DOHH2 (cell line): ENCODE data around the gene MLIP.

Source experiments
- H3F3A ChIP-seq: fragments of 200-600 bp; sonication (generic), shearing (Covaris generic); 2 replicates; pipeline ENCODE4 v1.6.0; 2016; ENCODE audit warnings: antibody characterized with exemption, mild to moderate bottlenecking; ENCODE audit not compliant: control insufficient read depth, insufficient read depth
- H3K27ac ChIP-seq: fragments of 200-600 bp; sonication (generic); 2 replicates; pipeline ENCODE4 v1.5.1; 2014; ENCODE audit warnings: low read depth, mild to moderate bottlenecking, low read length, moderate library complexity
- H3K27me3 ChIP-seq: fragments of 200-600 bp; sonication (generic); 2 replicates; pipeline ENCODE4 v1.6.1; 2014; ENCODE audit warnings: mild to moderate bottlenecking, low read length, mixed read lengths; ENCODE audit not compliant: control insufficient read depth
- H3K36me3 ChIP-seq: fragments of 200-600 bp; sonication (generic); 2 replicates; pipeline ENCODE4 v1.6.1; 2014; ENCODE audit warnings: mild to moderate bottlenecking, low read length, moderate library complexity, mixed read lengths; ENCODE audit not compliant: control insufficient read depth
- H3K4me1 ChIP-seq: fragments of 200-600 bp; sonication (generic); 2 replicates; pipeline ENCODE4 v1.6.1; 2014; ENCODE audit warnings: mild to moderate bottlenecking, low read length, mixed read lengths; ENCODE audit not compliant: control insufficient read depth
- H3K4me2 ChIP-seq: fragments of 200-600 bp; sonication (generic); 2 replicates; pipeline ENCODE4 v1.6.0; 2014; ENCODE audit warnings: mild to moderate bottlenecking, low read length, moderate library complexity
- H3K4me3 ChIP-seq: fragments of 200-600 bp; sonication (generic); 2 replicates; pipeline ENCODE4 v1.5.1; 2014; ENCODE audit warnings: mild to moderate bottlenecking, low read length, mixed read lengths
- H3K79me2 ChIP-seq: fragments of 200-600 bp; sonication (generic); 2 replicates; pipeline ENCODE4 v1.6.1; 2014; ENCODE audit warnings: mild to moderate bottlenecking, low read length, mixed read lengths; ENCODE audit not compliant: control insufficient read depth
- H3K9me2 ChIP-seq: fragments of 200-600 bp; sonication (generic); replicated peaks from 2 replicates; pipeline ENCODE4 v1.6.1; 2014; ENCODE audit warnings: mild to moderate bottlenecking, low read length, mixed read lengths; ENCODE audit not compliant: control insufficient read depth
- H3K9me3 ChIP-seq: fragments of 200-600 bp; sonication (generic); 2 replicates; pipeline ENCODE4 v1.6.1; 2014; ENCODE audit warnings: antibody characterized with exemption, low read length, mixed read lengths; ENCODE audit not compliant: control insufficient read depth, insufficient read depth
- H4K20me1 ChIP-seq: fragments of 200-600 bp; sonication (generic); 2 replicates; pipeline ENCODE4 v1.6.0; 2014; ENCODE audit warnings: low read depth, mild to moderate bottlenecking, antibody characterized with exemption, low read length, moderate library complexity; ENCODE audit not compliant: control insufficient read depth, insufficient read depth
- CTCF ChIP-seq: fragments of 200-600 bp; sonication (generic); IDR thresholded peaks from one replicate; pipeline ENCODE4 v1.5.1; 2014; ENCODE audit warnings: antibody characterized with exemption, mild to moderate bottlenecking, low read depth, low read length; ENCODE audit not compliant: poor library complexity, severe bottlenecking
- EZH2phosphoT487 ChIP-seq: fragments of 200-600 bp; sonication (generic); IDR thresholded peaks from 2 replicates; pipeline ENCODE4 v1.6.1; 2017; ENCODE audit warnings: borderline replicate concordance, mild to moderate bottlenecking, antibody characterized with exemption, low read length, moderate library complexity, mixed read lengths

The MLIP gene

GRCh38 chr6:54294965-54295532 is 183.8 kb downstream of the MLIP start:
- no peak overlapping the region for H3K4me3 ChIP-seq
- no peaks in the 10 kb centered on the region for H4K20me1 ChIP-seq
- no peak for TF ChIP-seq CTCF
- TF ChIP-seq EZH2phosphoT487, result no peak
- H3K27me3 ChIP-seq, result no peaks in the 10 kb centered on the region
- H3K27ac ChIP-seq, result no peak overlapping the region
- H3F3A ChIP-seq, result no peaks in the 10 kb centered on the region
- H3K4me2 ChIP-seq, result no peak overlapping the region
- H3K4me1 ChIP-seq, result no peaks in the 10 kb centered on the region
- H3K9me3 ChIP-seq, result peaks cover 4% of the 10 kb centered on the region; the same call in 1 of the 2 replicates
- no peaks in the 10 kb centered on the region for H3K9me2 ChIP-seq
- H3K36me3 ChIP-seq, result no peaks in the 10 kb centered on the region
- no peaks in the 10 kb centered on the region for H3K79me2 ChIP-seq

DNA sequence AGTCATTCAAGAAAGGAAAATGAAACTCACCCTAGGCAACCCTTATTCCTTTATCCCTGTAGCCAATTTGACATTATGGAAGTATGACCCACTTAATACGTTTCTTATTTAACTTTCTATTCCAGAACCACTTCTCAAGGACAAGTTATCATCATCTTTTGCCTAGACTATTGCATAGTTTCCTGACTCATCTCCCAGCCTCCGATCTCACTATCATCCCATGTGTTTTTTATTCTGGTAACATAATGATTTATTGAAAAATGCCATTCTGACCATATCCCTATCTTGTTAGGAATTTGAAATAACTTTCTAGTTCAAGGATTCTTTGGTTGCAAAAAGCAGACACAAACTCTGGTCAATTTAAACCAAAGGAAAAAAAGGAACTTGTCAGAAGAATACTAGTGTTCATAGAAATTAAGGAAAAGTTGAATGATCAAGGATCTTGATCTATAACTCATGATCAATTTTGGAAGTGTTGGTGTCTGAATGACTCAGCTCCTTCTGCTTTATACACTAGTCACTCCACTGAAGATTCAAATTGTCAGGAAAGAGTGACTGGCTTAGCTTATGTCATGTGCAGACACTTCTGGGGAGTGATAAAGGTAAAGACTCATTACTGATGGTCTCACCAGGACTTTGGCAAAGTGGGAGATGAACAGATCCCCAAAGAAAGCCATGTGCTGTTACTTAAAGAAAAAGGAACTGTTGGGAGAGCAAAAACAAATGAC is 188.5 kb downstream of the MLIP start:
- Histone ChIP-seq H3K27me3 (no peaks in the 10 kb centered on the region), H3K4me1 (no peaks in the 10 kb centered on the region), H3F3A (no peaks in the 10 kb centered on the region), H3K79me2 (no peaks in the 10 kb centered on the region), H3K9me3 (peaks cover 4% of the 10 kb centered on the region; the same call in 1 of the 2 replicates), H3K4me2 (no peak overlapping the region), H3K4me3 (no peak overlapping the region), H3K36me3 (no peaks in the 10 kb centered on the region), H3K9me2 (no peaks in the 10 kb centered on the region), H3K27ac (no peak overlapping the region), H4K20me1 (no peaks in the 10 kb centered on the region)
- TF ChIP-seq CTCF, result no peak
- no peak for TF ChIP-seq EZH2phosphoT487

GRCh38 chr6:54301770-54302169 is 190.5 kb downstream of the MLIP start:
- no peaks in the 10 kb centered on the region for H3K36me3 ChIP-seq
- no peaks in the 10 kb centered on the region for H3K27me3 ChIP-seq
- H3K4me1 ChIP-seq, result no peaks in the 10 kb centered on the region
- no peak overlapping the region for H3K4me3 ChIP-seq
- no peaks in the 10 kb centered on the region for H3K79me2 ChIP-seq
- no peaks in the 10 kb centered on the region for H3K9me2 ChIP-seq
- TF ChIP-seq CTCF, result no peak
- TF ChIP-seq EZH2phosphoT487, result no peak
- H4K20me1 ChIP-seq, result no peaks in the 10 kb centered on the region
- no peaks in the 10 kb centered on the region for H3K9me3 ChIP-seq
- no peak overlapping the region for H3K4me2 ChIP-seq
- no peak overlapping the region for H3K27ac ChIP-seq
- H3F3A ChIP-seq, result no peaks in the 10 kb centered on the region
